SK-N-SH (cell line): ENCODE measurements around the gene CCR9.

ENCODE experiments used
- CTCF ChIP-seq: fragments of 200-600 bp; sonication (generic); IDR thresholded peaks from 2 replicates; pipeline ENCODE4 v1.6.1; 2017; ENCODE audit warnings: antibody characterized with exemption, mild to moderate bottlenecking, moderate library complexity
- EP300 ChIP-seq, 2 experiments: IDR thresholded peaks; 2 replicates each; pipeline versions ENCODE4 v1.4.0 to v1.6.1; 2012; ENCODE audit warnings: borderline replicate concordance in 1 of 2, low read depth in 1 of 2, low read length in 1 of 2
- FOXM1 ChIP-seq: IDR thresholded peaks from 2 replicates; pipeline ENCODE4 v1.4.0; 2012; ENCODE audit warnings: low read depth, mild to moderate bottlenecking
- JUND ChIP-seq: IDR thresholded peaks from 2 replicates; pipeline ENCODE4 v1.4.0; 2012
- MXI1 ChIP-seq: IDR thresholded peaks from 2 replicates; pipeline ENCODE4 v1.6.1; 2012; ENCODE audit warnings: mild to moderate bottlenecking, low read depth, low read length, improper control_type of control experiment
- NFIC ChIP-seq: IDR thresholded peaks from 2 replicates; pipeline ENCODE4 v1.4.0; 2012; ENCODE audit warnings: borderline replicate concordance
- POLR2AphosphoS5 ChIP-seq: IDR thresholded peaks from 2 replicates; pipeline ENCODE4 v1.6.1; 2012; ENCODE audit warnings: low read depth, low read length
- RFX5 ChIP-seq: IDR thresholded peaks from 2 replicates; pipeline ENCODE4 v1.6.1; 2012; ENCODE audit warnings: mild to moderate bottlenecking, improper control_type of control experiment, low read length
- SIN3A ChIP-seq: IDR thresholded peaks from 2 replicates; pipeline ENCODE4 v1.6.1; 2012; ENCODE audit warnings: low read depth, mild to moderate bottlenecking, low read length, moderate library complexity, borderline replicate concordance
- TAF1 ChIP-seq: IDR thresholded peaks from 2 replicates; pipeline ENCODE4 v1.6.1; 2012; ENCODE audit warnings: low read depth, mild to moderate bottlenecking, low read length, moderate library complexity, borderline replicate concordance
- TEAD4 ChIP-seq: IDR thresholded peaks from 2 replicates; pipeline ENCODE4 v1.4.0; 2012; ENCODE audit warnings: mild to moderate bottlenecking, borderline replicate concordance; ENCODE audit not compliant: insufficient read depth

- TF ChIP-seq RFX5 = no peak
- TF ChIP-seq CTCF = no peak
- TF ChIP-seq EP300 (IDR thresholded peaks at IDR 0.05; ENCODE audit: borderline replicate concordance in 1 of 2, low read depth in 1 of 2, low read length in 1 of 2) = no peak
- TF ChIP-seq SIN3A = no peak
- TF ChIP-seq POLR2AphosphoS5 = no peak
- no peak for TF ChIP-seq TAF1
- no peak for TF ChIP-seq TEAD4
- TF ChIP-seq MXI1 = no peak
- no peak for TF ChIP-seq NFIC
- TF ChIP-seq FOXM1 = no peak
- no peak for TF ChIP-seq JUND
Measured at GRCh38 chr3:45881078-45882022, 5.0 kb upstream of the CCR9 start.
